NCI-H82 treated with DMSO at 0.1 percent for 48 hours (cell line): ENCODE data around the gene NDUFA11.
"Not testable (repeated sequence)": the region's sequence is repeated elsewhere in the genome, so short reads cannot be mapped to it uniquely, and the experiment has no call there.

Source experiments
- DNase-seq: peaks from one replicate; lab custom pipeline; 2025; ENCODE audit not compliant: unreplicated experiment; lab: John Stamatoyannopoulos, UW

Gene NDUFA11

GRCh38 chr19:5891572-5891937, 12.0 kb downstream of the NDUFA11 start:
- no peak for DNase-seq

GRCh38 chr19:5890099-5890498, 13.5 kb downstream of the NDUFA11 start:
- no peak for DNase-seq

GRCh38 chr19:5889288-5889971, 14.2 kb downstream of the NDUFA11 start:
- no peak for DNase-seq

- DNase-seq = not testable (repeated sequence)
Observed at GRCh38 chr19:5884065-5884811, 19.4 kb downstream of the NDUFA11 start.

GRCh38 chr19:5883157-5883873, 20.3 kb downstream of the NDUFA11 start:
- not testable (repeated sequence) for DNase-seq

GRCh38 chr19:5882421-5882968, 21.1 kb downstream of the NDUFA11 start:
- DNase-seq = no peak

- no peak for DNase-seq
Observed at GRCh38 chr19:5881543-5882299, 21.9 kb downstream of the NDUFA11 start.

- DNase-seq = no peak
Observed at GRCh38 chr19:5880604-5881078, 22.9 kb downstream of the NDUFA11 start.

GRCh38 chr19:5880196-5880595, 23.4 kb downstream of the NDUFA11 start:
- DNase-seq = no peak

GRCh38 chr19:5877882-5878281, 25.7 kb downstream of the NDUFA11 start:
- DNase-seq = no peak

- DNase-seq = no peak
Observed at GRCh38 chr19:5877427-5877826, 26.2 kb downstream of the NDUFA11 start.

- DNase-seq = not testable (repeated sequence)
Observed at GRCh38 chr19:5874496-5874895, 29.1 kb downstream of the NDUFA11 start.

- no peak for DNase-seq
Observed at GRCh38 chr19:5873617-5874199, 29.9 kb downstream of the NDUFA11 start.

- DNase-seq = no peak
Observed at GRCh38 chr19:5870986-5871394, 32.6 kb downstream of the NDUFA11 start.

GRCh38 chr19:5867201-5868136, 36.1 kb downstream of the NDUFA11 start:
- DNase-seq = no peak

- DNase-seq = no peak
Observed at GRCh38 chr19:5865772-5866171, 37.8 kb downstream of the NDUFA11 start.

- no peak for DNase-seq
Observed at GRCh38 chr19:5864725-5865486, 38.7 kb downstream of the NDUFA11 start.

GRCh38 chr19:5864013-5864720, 39.4 kb downstream of the NDUFA11 start:
- DNase-seq = no peak
